Stimulated activated CD4-positive, alpha-beta T cell treated with anti-CD3 and anti-CD28 coated beads, Interleukin-2, amount 100 ng/mL, for 48 hours (primary cell): ENCODE results near the gene RAPGEF1.
"Not testable (repeated sequence)": the region's sequence is repeated elsewhere in the genome, so short reads cannot be mapped to it uniquely, and the experiment has no call there.

Source experiments
- DNase-seq, 2 donors: peaks; one replicate each; pipeline ENCODE4 v3.0.0-alpha.2; 2020

The RAPGEF1 gene

DNA sequence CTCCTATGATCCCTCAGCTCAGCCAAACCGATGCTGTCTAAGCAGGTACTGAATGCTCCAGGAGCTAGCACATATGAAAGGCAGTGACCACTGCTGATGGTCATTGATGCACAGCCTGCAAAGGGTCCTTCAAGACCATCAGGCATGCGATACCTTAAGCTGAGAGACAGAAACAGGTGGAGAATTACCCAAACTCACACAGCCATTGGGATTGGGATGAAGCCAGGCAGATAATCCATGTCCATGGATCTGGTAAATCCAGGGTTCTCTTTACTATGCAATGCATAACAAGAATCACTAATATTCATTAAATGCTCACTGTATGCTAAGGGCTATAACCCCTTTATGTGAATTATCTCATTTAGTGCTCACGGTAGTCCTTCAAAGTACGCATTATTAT is 36.2 kb downstream of the RAPGEF1 start:
- DNase-seq = no peak

- no peak for DNase-seq
These were observed 37.0 kb downstream of the RAPGEF1 start for GRCh38 chr9:131702911-131703310.

DNA sequence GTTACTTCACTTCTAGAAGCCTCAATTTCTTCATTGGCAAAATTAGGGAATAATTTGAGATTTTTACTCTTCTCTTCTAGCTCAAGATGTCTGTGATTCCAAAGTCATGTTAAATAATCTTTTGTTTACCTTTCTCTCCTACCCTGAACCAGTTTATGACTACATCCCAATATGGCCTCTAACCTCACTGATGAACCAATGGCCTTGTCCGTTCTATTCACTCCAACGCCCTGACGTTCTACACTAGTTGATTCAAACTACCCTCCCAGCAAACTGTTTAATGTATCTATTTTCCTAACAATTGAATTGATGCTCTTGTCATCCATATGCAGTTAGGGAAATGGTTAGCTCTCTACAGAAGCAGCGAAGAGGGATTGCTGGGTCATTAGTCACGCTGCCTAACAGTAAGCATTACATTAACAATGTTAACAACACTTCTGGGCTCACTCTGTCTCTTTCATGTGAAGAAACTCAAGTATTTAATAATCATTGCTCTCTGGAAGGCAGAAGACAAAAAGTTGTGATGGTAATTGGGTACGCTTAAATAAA is 38.0 kb downstream of the RAPGEF1 start:
- no peak for DNase-seq

- no peak for DNase-seq
These were observed 38.5 kb downstream of the RAPGEF1 start for GRCh38 chr9:131701436-131701781.

- DNase-seq = no peak
These were observed 39.0 kb downstream of the RAPGEF1 start for GRCh38 chr9:131700765-131701435.

DNA sequence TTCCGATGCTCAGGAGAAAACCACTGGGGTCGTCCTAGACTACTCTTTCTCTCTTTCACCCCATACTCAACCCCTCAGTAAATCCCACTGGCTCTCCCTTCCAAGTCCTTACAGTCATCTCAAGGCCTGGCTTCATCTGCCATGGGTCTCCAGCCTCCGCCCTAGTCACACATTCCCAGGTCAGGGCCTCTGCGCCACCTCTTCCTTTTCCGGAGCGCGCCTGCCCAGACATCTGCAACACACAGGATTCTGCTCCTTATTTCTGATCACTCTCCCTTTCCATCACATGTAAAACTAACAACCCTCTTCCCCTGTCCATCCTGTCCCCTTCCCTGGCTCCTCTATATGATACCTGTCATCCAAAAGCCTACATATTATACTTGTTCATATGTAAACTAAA is 39.8 kb downstream of the RAPGEF1 start:
- no peak for DNase-seq

GRCh38 chr9:131698618-131698985 is 41.3 kb downstream of the RAPGEF1 start:
- DNase-seq = no peak

DNA sequence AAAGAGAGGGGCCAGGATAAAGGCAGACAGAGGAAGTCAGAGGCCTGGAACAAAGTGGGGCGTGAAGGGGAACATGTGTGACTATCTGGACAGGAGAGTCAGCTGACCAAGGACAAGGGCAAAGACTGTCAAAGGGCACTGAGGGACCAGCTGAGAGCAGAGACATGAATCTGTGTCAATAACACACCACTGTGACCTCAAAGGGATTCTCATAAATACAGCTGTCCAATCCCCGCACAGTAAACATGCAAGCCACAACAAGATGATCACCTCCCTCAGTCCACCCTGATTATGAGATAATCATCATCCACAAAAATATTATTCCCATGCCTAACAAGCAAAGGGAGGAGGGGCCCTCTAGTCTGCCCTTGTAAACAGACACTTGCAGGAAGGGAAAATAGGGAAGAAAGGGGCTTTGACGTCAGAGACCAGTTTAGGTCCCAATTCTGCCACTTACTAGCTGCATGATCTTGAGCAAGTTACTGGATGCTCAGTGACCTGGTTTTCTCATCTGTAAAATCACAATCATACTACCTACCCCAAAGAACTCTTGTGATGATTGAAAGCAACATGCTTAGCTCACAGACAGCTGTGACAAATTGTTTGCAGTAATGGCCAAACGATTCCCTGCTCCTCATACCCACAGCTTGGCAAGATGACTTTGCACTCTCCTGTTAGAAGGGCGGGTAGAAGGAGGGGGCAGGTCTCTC is 41.8 kb downstream of the RAPGEF1 start:
- DNase-seq = no peak

GRCh38 chr9:131697097-131697496 is 42.8 kb downstream of the RAPGEF1 start:
- no peak for DNase-seq

DNA sequence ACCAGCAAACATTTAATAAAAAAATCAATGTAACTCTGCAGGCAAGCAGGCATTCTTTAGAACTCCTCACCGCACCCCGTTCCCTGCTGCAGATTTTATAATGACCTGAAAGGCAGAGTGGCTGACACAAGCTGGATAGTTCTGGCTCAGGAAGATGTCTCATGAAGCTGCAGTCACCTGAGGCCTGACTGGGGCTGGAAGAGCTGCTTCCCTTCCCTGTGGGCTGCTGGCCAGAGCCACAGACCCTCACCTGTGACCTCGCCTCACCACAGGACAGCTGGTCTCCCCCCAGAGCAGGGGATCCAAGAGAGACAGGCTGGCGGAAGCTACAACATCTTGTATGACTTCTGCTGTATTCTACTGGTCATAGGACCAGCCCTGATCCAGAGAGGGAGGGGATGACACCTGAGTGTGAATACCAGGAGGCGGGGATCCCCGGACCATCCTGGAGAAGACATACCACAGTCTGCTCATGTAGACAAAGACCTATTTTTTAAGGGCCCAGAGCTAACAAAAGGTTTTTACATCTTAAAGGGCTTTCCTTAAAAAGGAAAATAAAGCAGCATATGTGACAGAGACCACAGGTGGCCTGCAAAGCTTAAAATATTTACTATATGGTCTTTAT is 43.9 kb downstream of the RAPGEF1 start:
- DNase-seq = no peak

DNA sequence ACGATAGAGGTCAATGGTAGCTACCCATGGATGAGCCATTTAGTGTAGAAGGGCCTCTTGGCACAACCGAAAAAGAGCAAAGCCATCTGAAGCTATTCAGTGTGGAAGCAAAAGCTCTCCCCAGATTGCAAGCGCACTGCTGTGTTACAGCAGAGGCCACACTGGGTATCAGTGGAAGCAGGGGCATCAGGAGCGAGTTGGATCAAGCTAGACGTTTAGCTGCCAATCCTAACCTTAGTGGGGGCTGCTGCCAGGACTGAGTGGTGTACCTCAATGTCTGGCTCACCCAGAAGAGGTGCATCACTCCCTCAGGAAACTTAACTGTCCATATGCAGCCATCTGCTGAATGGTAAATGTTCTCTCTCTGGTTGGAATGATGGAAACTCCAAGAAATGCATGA is 44.5 kb downstream of the RAPGEF1 start:
- DNase-seq = no peak

GRCh38 chr9:131693651-131694597 is 46.0 kb downstream of the RAPGEF1 start:
- no peak for DNase-seq

GRCh38 chr9:131692612-131693562 is 47.0 kb downstream of the RAPGEF1 start:
- no peak for DNase-seq

DNA sequence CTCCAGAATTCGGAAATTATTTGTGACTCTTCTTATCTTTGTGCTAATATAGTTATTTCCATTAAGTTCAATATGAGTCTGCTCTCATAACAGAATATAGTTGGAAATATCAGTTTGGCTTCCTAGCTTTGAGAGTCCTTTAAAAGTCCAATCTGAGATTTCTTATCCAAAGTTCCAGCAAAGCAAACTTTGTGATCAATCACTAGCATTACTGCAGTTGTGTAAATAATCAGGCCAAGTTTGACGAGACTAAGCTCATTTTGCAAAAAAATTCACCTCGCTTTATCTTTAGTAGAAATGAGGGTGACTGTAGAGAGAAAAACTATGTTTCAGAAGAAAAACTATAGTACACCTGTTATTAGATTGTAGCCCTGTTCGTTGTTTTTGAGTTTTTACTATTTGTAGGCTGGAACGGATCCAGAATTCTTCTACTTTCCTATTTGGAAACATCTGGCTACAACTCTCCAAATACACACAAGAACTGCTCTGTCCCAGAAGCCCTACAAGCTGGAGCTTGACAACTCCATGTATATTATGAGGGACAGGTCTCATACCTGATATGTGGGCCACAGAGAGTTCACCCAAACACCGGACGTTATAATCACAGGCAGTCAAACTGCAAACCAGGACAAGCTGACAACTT is 47.8 kb downstream of the RAPGEF1 start:
- no peak for DNase-seq

- no peak for DNase-seq
These were observed 48.8 kb downstream of the RAPGEF1 start for GRCh38 chr9:131690941-131691573.

- no peak for DNase-seq
These were observed 49.4 kb downstream of the RAPGEF1 start for GRCh38 chr9:131690462-131690861.

GRCh38 chr9:131688377-131688776 is 51.5 kb downstream of the RAPGEF1 start:
- no peak for DNase-seq

- no peak for DNase-seq
These were observed 53.8 kb downstream of the RAPGEF1 start for GRCh38 chr9:131685753-131686706.

DNA sequence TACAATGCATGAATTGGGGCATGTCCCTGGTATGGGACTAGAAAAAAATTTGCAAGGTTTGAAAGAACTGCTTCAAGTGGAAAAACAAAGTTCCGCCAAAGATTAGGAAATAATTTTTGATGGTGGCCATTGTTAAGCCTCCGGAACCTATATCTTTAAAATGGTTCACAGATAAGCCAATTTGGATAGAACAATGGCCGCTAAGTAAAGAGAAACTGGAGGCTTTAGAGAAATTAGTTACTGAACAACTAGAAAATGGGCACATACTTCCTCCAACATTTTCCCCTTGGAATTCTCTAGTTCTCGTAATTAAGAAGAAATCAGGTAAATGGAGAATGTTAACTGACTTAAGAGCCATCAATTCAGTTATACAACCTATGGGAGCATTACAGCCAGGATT is 56.8 kb downstream of the RAPGEF1 start:
- DNase-seq = not testable (repeated sequence)
